ENCODE measurements around the gene PIAS1.
"Not testable (repeated sequence)": the region's sequence is repeated elsewhere in the genome, so short reads cannot be mapped to it uniquely, and the experiment has no call there.

Gene PIAS1

GRCh38 chr15:68213991-68214837 lies 160.1 kb downstream of the PIAS1 start:
- Mint-ChIP-seq H3K27ac (ENCODE audit: low read depth) (peak overlapping the region; percentile 29), H3K9me3 (no peaks in the 10 kb centered on the region), H3K4me3 (no peak overlapping the region), H3K4me1 (peaks cover 5% of the 10 kb centered on the region), H3K27me3 (no peaks in the 10 kb centered on the region), H3K36me3 (ENCODE audit: insufficient read depth) (peaks cover 11% of the 10 kb centered on the region)
- ATAC-seq (replicated peaks; ENCODE audit: extremely low read depth, poor library complexity, severe bottlenecking) (no peak), DNase-seq (ENCODE audit: low spot score in 2 of 2) (no peak)

- ATAC-seq (replicated peaks; ENCODE audit: extremely low read depth, poor library complexity, severe bottlenecking) = no peak
- no peaks in the 10 kb centered on the region for H3K9me3 Mint-ChIP-seq
- peaks cover 1% of the 10 kb centered on the region for H3K4me1 Mint-ChIP-seq
- H3K27me3 Mint-ChIP-seq = no peaks in the 10 kb centered on the region
- DNase-seq (ENCODE audit: low spot score in 2 of 2) = no peak
- no peak overlapping the region for H3K4me3 Mint-ChIP-seq
- H3K27ac Mint-ChIP-seq (ENCODE audit: low read depth) = no peak overlapping the region
- H3K36me3 Mint-ChIP-seq (ENCODE audit: insufficient read depth) = peaks cover 11% of the 10 kb centered on the region
Observed at GRCh38 chr15:68214838-68215254, 160.7 kb downstream of the PIAS1 start.

- H3K4me1 Mint-ChIP-seq = no peaks in the 10 kb centered on the region
- peaks cover 8% of the 10 kb centered on the region for H3K36me3 Mint-ChIP-seq (ENCODE audit: insufficient read depth)
Observed at GRCh38 chr15:68217341-68217740, 163.2 kb downstream of the PIAS1 start.

GRCh38 chr15:68218331-68218730 lies 164.2 kb downstream of the PIAS1 start:
- Mint-ChIP-seq H3K27me3 (no peaks in the 10 kb centered on the region), H3K4me3 (no peak overlapping the region), H3K36me3 (ENCODE audit: insufficient read depth) (peaks cover 8% of the 10 kb centered on the region), H3K9me3 (no peaks in the 10 kb centered on the region), H3K4me1 (no peaks in the 10 kb centered on the region), H3K27ac (ENCODE audit: low read depth) (no peak overlapping the region)
- DNase-seq (ENCODE audit: low spot score in 2 of 2) (no peak), ATAC-seq (replicated peaks; ENCODE audit: extremely low read depth, poor library complexity, severe bottlenecking) (no peak)

More at GRCh38 chr15:68217341-68217740, 163.2 kb downstream of the PIAS1 start:
- no peaks in the 10 kb centered on the region for H3K27me3 Mint-ChIP-seq
- ATAC-seq (replicated peaks; ENCODE audit: extremely low read depth, poor library complexity, severe bottlenecking) (no peak), DNase-seq (ENCODE audit: low spot score in 2 of 2) (no peak)
- no peaks in the 10 kb centered on the region for H3K9me3 Mint-ChIP-seq
- no peak overlapping the region for H3K27ac Mint-ChIP-seq (ENCODE audit: low read depth)
- H3K4me3 Mint-ChIP-seq = no peak overlapping the region

GRCh38 chr15:68218847-68219798 lies 165.0 kb downstream of the PIAS1 start:
- DNase-seq (ENCODE audit: low spot score in 2 of 2) (no peak), ATAC-seq (replicated peaks; ENCODE audit: extremely low read depth, poor library complexity, severe bottlenecking) (no peak)
- H3K9me3 Mint-ChIP-seq = no peaks in the 10 kb centered on the region
- H3K27ac Mint-ChIP-seq (ENCODE audit: low read depth) = no peak overlapping the region
- peaks cover 8% of the 10 kb centered on the region for H3K36me3 Mint-ChIP-seq (ENCODE audit: insufficient read depth)
- H3K4me3 Mint-ChIP-seq = no peak overlapping the region
- H3K27me3 Mint-ChIP-seq = no peaks in the 10 kb centered on the region
- H3K4me1 Mint-ChIP-seq = no peaks in the 10 kb centered on the region

GRCh38 chr15:68220489-68220888 lies 166.4 kb downstream of the PIAS1 start:
- no peak overlapping the region for H3K27ac Mint-ChIP-seq (ENCODE audit: low read depth)

GRCh38 chr15:68220967-68221366 lies 166.9 kb downstream of the PIAS1 start:
- H3K4me1 Mint-ChIP-seq = peaks cover 8% of the 10 kb centered on the region
- DNase-seq (ENCODE audit: low spot score in 2 of 2) (no peak), ATAC-seq (replicated peaks; ENCODE audit: extremely low read depth, poor library complexity, severe bottlenecking) (no peak)
- H3K27me3 Mint-ChIP-seq = no peaks in the 10 kb centered on the region
- no peaks in the 10 kb centered on the region for H3K9me3 Mint-ChIP-seq
- H3K36me3 Mint-ChIP-seq (ENCODE audit: insufficient read depth) = peaks cover 8% of the 10 kb centered on the region
- no peak overlapping the region for H3K4me3 Mint-ChIP-seq
- H3K27ac Mint-ChIP-seq (ENCODE audit: low read depth) = no peak overlapping the region

More at GRCh38 chr15:68220489-68220888, 166.4 kb downstream of the PIAS1 start:
- no peak for ATAC-seq (replicated peaks; ENCODE audit: extremely low read depth, poor library complexity, severe bottlenecking)
- Mint-ChIP-seq H3K4me3 (no peak overlapping the region), H3K27me3 (no peaks in the 10 kb centered on the region), H3K4me1 (peaks cover 8% of the 10 kb centered on the region), H3K9me3 (no peaks in the 10 kb centered on the region), H3K36me3 (ENCODE audit: insufficient read depth) (peaks cover 8% of the 10 kb centered on the region)
- DNase-seq (ENCODE audit: low spot score in 2 of 2) = no peak

- H3K4me3 Mint-ChIP-seq; H3K4me1 Mint-ChIP-seq; H3K36me3 Mint-ChIP-seq (ENCODE audit: insufficient read depth); H3K9me3 Mint-ChIP-seq; H3K27ac Mint-ChIP-seq (ENCODE audit: low read depth); ATAC-seq (replicated peaks; ENCODE audit: extremely low read depth, poor library complexity, severe bottlenecking); H3K27me3 Mint-ChIP-seq: not testable (repeated sequence)
- peak in 1 of 2 donors; percentile 2 for DNase-seq (ENCODE audit: low spot score in 2 of 2)
Observed at GRCh38 chr15:68221530-68222431, 167.7 kb downstream of the PIAS1 start.

GRCh38 chr15:68222432-68222743 lies 168.3 kb downstream of the PIAS1 start:
- not testable (repeated sequence) for H3K9me3 Mint-ChIP-seq; ATAC-seq (replicated peaks; ENCODE audit: extremely low read depth, poor library complexity, severe bottlenecking); DNase-seq (ENCODE audit: low spot score in 2 of 2); H3K36me3 Mint-ChIP-seq (ENCODE audit: insufficient read depth); H3K27ac Mint-ChIP-seq (ENCODE audit: low read depth); H3K27me3 Mint-ChIP-seq; H3K4me3 Mint-ChIP-seq
- peaks cover 11% of the 10 kb centered on the region for H3K4me1 Mint-ChIP-seq

- H3K36me3 Mint-ChIP-seq (ENCODE audit: insufficient read depth) = peaks cover 1% of the 10 kb centered on the region
- H3K9me3 Mint-ChIP-seq = no peaks in the 10 kb centered on the region
- H3K27ac Mint-ChIP-seq (ENCODE audit: low read depth) = no peak overlapping the region
- H3K4me3 Mint-ChIP-seq = no peak overlapping the region
- no peak for ATAC-seq (replicated peaks; ENCODE audit: extremely low read depth, poor library complexity, severe bottlenecking)
- no peak for DNase-seq (ENCODE audit: low spot score in 2 of 2)
- H3K4me1 Mint-ChIP-seq = peaks cover 18% of the 10 kb centered on the region
- H3K27me3 Mint-ChIP-seq = no peaks in the 10 kb centered on the region
Observed at GRCh38 chr15:68223171-68223570, 169.1 kb downstream of the PIAS1 start.

GRCh38 chr15:68224108-68224507 lies 170.0 kb downstream of the PIAS1 start:
- ATAC-seq (replicated peaks; ENCODE audit: extremely low read depth, poor library complexity, severe bottlenecking) (no peak), DNase-seq (ENCODE audit: low spot score in 2 of 2) (no peak)
- no peaks in the 10 kb centered on the region for H3K9me3 Mint-ChIP-seq
- no peaks in the 10 kb centered on the region for H3K27me3 Mint-ChIP-seq
- H3K4me3 Mint-ChIP-seq = no peak overlapping the region
- peaks cover 26% of the 10 kb centered on the region for H3K4me1 Mint-ChIP-seq
- H3K27ac Mint-ChIP-seq (ENCODE audit: low read depth) = no peak overlapping the region
- H3K36me3 Mint-ChIP-seq (ENCODE audit: insufficient read depth) = no peaks in the 10 kb centered on the region
